Neural progenitor cell (in vitro differentiated cells): ENCODE measurements around the gene GTF3C1. TPM values are rescaled to one million over a fixed set of nuclear protein-coding genes. Genes with fewer than 3 reads are reported as not detected.

Source experiments
- DNase-seq: peaks from one replicate; pipeline ENCODE4 v3.0.0-alpha.2; 2016; ENCODE audit warnings: low spot score
- H2AFZ ChIP-seq: fragments of 200-600 bp; sonication (generic); replicated peaks from 2 replicates; pipeline ENCODE4 v1.6.1; 2016; ENCODE audit warnings: antibody characterized with exemption
- H3F3A ChIP-seq: fragments of 200-600 bp; sonication (generic); 2 replicates; pipeline ENCODE4 v1.6.1; 2016; ENCODE audit warnings: antibody characterized with exemption, low read depth
- H3K27ac ChIP-seq: fragments of 200-600 bp; sonication (generic); 2 replicates; pipeline ENCODE4 v1.5.1; 2016; ENCODE audit warnings: mild to moderate bottlenecking
- H3K27me3 ChIP-seq: fragments of 200-600 bp; sonication (generic); 2 replicates; pipeline ENCODE4 v1.6.1; 2016; ENCODE audit warnings: mild to moderate bottlenecking, moderate library complexity
- H3K36me3 ChIP-seq: fragments of 200-600 bp; sonication (generic); 2 replicates; pipeline ENCODE4 v1.5.1; 2016
- H3K4me1 ChIP-seq: fragments of 200-600 bp; sonication (generic); 2 replicates; pipeline ENCODE4 v1.6.1; 2016; ENCODE audit warnings: mixed run types
- H3K4me2 ChIP-seq: fragments of 200-600 bp; sonication (generic); 2 replicates; pipeline ENCODE4 v1.6.1; 2016
- H3K4me3 ChIP-seq: fragments of 200-600 bp; sonication (generic); 2 replicates; pipeline ENCODE4 v1.5.1; 2016
- H3K79me2 ChIP-seq: fragments of 200-600 bp; sonication (generic); 2 replicates; pipeline ENCODE4 v1.6.1; 2016; ENCODE audit warnings: low read depth
- H3K9ac ChIP-seq: fragments of 200-600 bp; sonication (generic); 2 replicates; pipeline ENCODE4 v1.6.1; 2016
- H3K9me3 ChIP-seq: fragments of 200-600 bp; sonication (generic); 2 replicates; pipeline ENCODE4 v1.5.1; 2016; ENCODE audit warnings: low read depth
- H4K20me1 ChIP-seq: fragments of 200-600 bp; sonication (generic); 2 replicates; pipeline ENCODE4 v1.6.1; 2016; ENCODE audit warnings: low read depth
- H3K27ac Mint-ChIP-seq: 3 replicates; pipeline ENCODE4 v1.8.0; 2021; ENCODE audit warnings: mixed read lengths
- H3K27me3 Mint-ChIP-seq: 2 replicates; pipeline ENCODE4 v1.8.0; 2022; ENCODE audit warnings: low read depth, mild to moderate bottlenecking, inconsistent platforms, moderate library complexity, mixed read lengths; ENCODE audit not compliant: insufficient read depth
- H3K36me3 Mint-ChIP-seq: 3 replicates; pipeline ENCODE4 v1.8.0; 2021; ENCODE audit warnings: mixed read lengths
- H3K4me1 Mint-ChIP-seq: 3 replicates; pipeline ENCODE4 v1.8.0; 2021; ENCODE audit warnings: mixed read lengths
- H3K4me3 Mint-ChIP-seq: 3 replicates; pipeline ENCODE4 v1.8.0; 2021; ENCODE audit warnings: mild to moderate bottlenecking, moderate library complexity, mixed read lengths
- H3K9me3 Mint-ChIP-seq: 3 replicates; pipeline ENCODE4 v1.8.0; 2020; ENCODE audit warnings: mixed read lengths
- CTCF ChIP-seq: fragments of 200-600 bp; sonication (generic); IDR thresholded peaks from 2 replicates; pipeline ENCODE4 v1.5.1; 2017; ENCODE audit warnings: antibody characterized with exemption, mild to moderate bottlenecking
- EZH2 ChIP-seq: fragments of 200-600 bp; sonication (generic); IDR thresholded peaks from 2 replicates; pipeline ENCODE4 v1.6.1; 2017; ENCODE audit warnings: antibody characterized with exemption, mild to moderate bottlenecking, moderate library complexity
- EZH2phosphoT487 ChIP-seq: fragments of 200-600 bp; sonication (generic); IDR thresholded peaks from 2 replicates; pipeline ENCODE4 v1.6.1; 2017; ENCODE audit warnings: antibody characterized with exemption
- total RNA-seq: library from RNA; depleted of rRNA; stranded (reverse); fragments of >200 nt; gene quantifications from 2 replicates; pipeline ENCODE4 v1.2.3, GENCODE V29; 2015; ENCODE audit warnings: low replicate concordance

Gene GTF3C1
- total RNA-seq, 1 donor from 2014 or later, result 60.9 TPM

GRCh38 chr16:27598220-27598619 is 48.5 kb upstream of the GTF3C1 start:
- no peak for DNase-seq
- Mint-ChIP-seq H3K9me3 (no peaks in the 10 kb centered on the region), H3K27me3 (peaks cover 2% of the 10 kb centered on the region), H3K36me3 (peaks cover 6% of the 10 kb centered on the region), H3K4me3 (no peak overlapping the region), H3K4me1 (peaks cover 32% of the 10 kb centered on the region), H3K27ac (no peak overlapping the region)
- Histone ChIP-seq H3K27ac (no peak overlapping the region), H2AFZ (no peak overlapping the region), H3K4me2 (no peak overlapping the region), H3K27me3 (no peaks in the 10 kb centered on the region), H3K4me1 (peaks cover 17% of the 10 kb centered on the region), H3K9ac (no peak overlapping the region), H3K36me3 (no peaks in the 10 kb centered on the region), H3F3A (peaks cover 6% of the 10 kb centered on the region), H4K20me1 (peaks cover 24% of the 10 kb centered on the region), H3K79me2 (no peaks in the 10 kb centered on the region), H3K4me3 (no peak overlapping the region), H3K9me3 (no peaks in the 10 kb centered on the region)
- no peak for TF ChIP-seq EZH2
- no peak for TF ChIP-seq EZH2phosphoT487
- TF ChIP-seq CTCF, result no peak

GRCh38 chr16:27597361-27597760 is 47.6 kb upstream of the GTF3C1 start:
- H3F3A ChIP-seq, result peaks cover 6% of the 10 kb centered on the region
- H3K27me3 ChIP-seq, result no peaks in the 10 kb centered on the region
- H3K9ac ChIP-seq, result no peak overlapping the region
- Mint-ChIP-seq H3K4me3 (no peak overlapping the region), H3K36me3 (peaks cover 6% of the 10 kb centered on the region), H3K9me3 (no peaks in the 10 kb centered on the region), H3K4me1 (peaks cover 32% of the 10 kb centered on the region), H3K27me3 (peaks cover 2% of the 10 kb centered on the region), H3K27ac (no peak overlapping the region)
- H3K4me3 ChIP-seq, result no peak overlapping the region
- H3K79me2 ChIP-seq, result no peaks in the 10 kb centered on the region
- TF ChIP-seq CTCF (no peak), EZH2 (no peak), EZH2phosphoT487 (no peak)
- no peaks in the 10 kb centered on the region for H3K9me3 ChIP-seq
- H3K36me3 ChIP-seq, result no peaks in the 10 kb centered on the region
- no peak overlapping the region for H2AFZ ChIP-seq
- H3K4me2 ChIP-seq, result no peak overlapping the region
- no peak overlapping the region for H3K27ac ChIP-seq
- peaks cover 17% of the 10 kb centered on the region for H3K4me1 ChIP-seq
- H4K20me1 ChIP-seq, result peaks cover 24% of the 10 kb centered on the region
- DNase-seq, result no peak

- H3K9me3 ChIP-seq, result no peaks in the 10 kb centered on the region
- no peak for DNase-seq
- H3K4me3 ChIP-seq, result no peak overlapping the region
- H3K27ac ChIP-seq, result no peak overlapping the region
- H4K20me1 ChIP-seq, result peaks cover 24% of the 10 kb centered on the region
- Mint-ChIP-seq H3K4me3 (no peak overlapping the region), H3K4me1 (peaks cover 32% of the 10 kb centered on the region), H3K27me3 (no peaks in the 10 kb centered on the region), H3K36me3 (peaks cover 8% of the 10 kb centered on the region), H3K27ac (peak overlapping the region; percentile 61), H3K9me3 (no peaks in the 10 kb centered on the region)
- H3K9ac ChIP-seq, result no peak overlapping the region
- no peaks in the 10 kb centered on the region for H3K36me3 ChIP-seq
- H3K79me2 ChIP-seq, result no peaks in the 10 kb centered on the region
- no peaks in the 10 kb centered on the region for H3K27me3 ChIP-seq
- H3F3A ChIP-seq, result peaks cover 6% of the 10 kb centered on the region
- no peak overlapping the region for H2AFZ ChIP-seq
- H3K4me1 ChIP-seq, result peaks cover 17% of the 10 kb centered on the region
- no peak overlapping the region for H3K4me2 ChIP-seq
- no peak for TF ChIP-seq EZH2phosphoT487
- TF ChIP-seq EZH2, result no peak
- TF ChIP-seq CTCF, result no peak
Observed at GRCh38 chr16:27596411-27596810, 46.7 kb upstream of the GTF3C1 start.
